DMS 273 (cell line): ENCODE results near the gene VGLL4.

Experiments
- DNase-seq: peaks from one replicate; lab custom pipeline; 2025; ENCODE audit not compliant: unreplicated experiment; lab: John Stamatoyannopoulos, UW

VGLL4 gene

DNA sequence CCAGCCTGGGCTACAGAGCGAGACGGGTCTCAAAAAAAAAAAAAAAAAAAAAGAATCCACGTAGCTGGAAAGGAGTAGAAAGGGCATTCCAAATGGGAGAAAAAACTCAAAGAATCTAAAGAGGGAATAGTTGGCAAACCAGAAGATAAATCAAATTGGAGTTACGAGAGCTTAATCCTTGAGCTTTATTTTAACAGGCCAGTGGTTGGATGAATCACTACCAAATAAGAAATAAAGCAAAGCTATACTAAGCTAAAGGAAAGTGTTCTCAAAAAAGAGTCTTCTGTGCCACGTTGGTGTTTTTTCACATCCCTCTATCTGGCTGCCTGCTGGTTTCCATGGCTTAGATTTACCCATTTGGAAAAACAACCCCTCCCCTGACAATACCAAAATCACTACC is 14.0 kb downstream of the VGLL4 start:
- no peak for DNase-seq

DNA sequence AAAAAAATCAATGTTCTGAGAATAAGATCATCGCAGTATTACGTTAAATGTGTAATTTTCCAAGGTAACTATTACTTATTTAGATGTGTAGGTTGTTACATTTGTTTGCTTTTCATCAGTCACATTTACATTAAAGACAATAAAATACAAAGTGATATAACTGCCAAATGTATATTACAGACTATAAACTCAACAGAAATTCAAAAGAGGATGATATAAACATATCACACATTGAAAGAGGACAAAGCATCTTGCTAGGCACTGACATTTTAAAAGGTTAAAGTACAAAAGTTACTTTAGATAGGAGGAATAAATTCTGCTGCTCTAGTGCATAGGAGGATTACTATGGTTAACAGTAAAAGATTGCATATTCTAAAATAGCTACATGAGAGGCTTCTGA is 16.1 kb downstream of the VGLL4 start:
- no peak for DNase-seq

DNA sequence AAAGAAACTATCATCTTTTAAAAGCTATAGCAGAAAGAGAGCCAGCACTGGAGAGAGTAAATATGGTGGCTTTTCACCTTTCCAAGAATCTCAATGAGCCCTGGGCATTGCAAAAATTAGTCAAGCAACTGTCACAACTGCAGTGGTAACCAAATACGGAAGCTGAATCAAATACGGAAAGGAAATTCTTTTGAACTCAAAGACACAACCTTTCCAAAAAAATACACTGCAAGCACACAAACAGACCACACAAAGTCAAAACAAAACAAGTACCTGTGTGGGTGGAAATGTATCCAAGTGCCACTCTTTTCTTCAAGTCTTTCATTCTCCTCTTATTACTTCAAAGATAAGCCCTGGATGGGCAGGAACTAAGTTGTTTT is 17.6 kb downstream of the VGLL4 start:
- DNase-seq: no peak

DNA sequence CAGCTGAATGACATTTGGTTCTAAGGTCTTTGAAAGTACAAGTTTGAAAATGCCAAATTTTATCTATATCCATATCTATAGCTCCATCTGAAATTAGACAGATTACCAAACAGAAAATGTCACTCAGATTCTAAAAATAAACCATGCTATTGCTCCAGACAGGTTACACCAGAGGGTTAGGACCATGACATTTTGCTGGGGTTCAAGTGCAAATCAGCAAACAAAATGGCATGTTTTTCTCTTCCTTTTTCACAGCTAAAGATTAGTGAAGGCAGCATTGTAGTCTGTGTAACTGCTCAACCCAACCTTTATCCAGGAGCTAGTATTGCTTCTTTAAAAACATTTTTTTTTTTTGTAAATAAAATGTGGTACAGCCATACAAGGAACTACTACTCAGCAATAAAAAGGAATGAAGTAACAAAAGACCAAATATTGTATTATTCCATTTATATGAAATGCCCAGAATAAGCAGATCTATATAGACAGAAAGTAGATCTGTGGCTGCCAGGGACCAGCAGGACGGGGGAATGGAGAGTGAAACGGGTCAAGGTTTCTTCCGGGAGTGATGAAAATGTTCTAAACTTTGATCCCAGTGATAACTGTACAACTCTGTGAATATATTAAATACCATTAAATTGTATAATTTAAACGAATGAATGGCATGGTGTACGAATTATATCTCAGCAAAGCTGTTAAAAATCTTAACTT is 18.2 kb downstream of the VGLL4 start:
- DNase-seq: no peak

DNA sequence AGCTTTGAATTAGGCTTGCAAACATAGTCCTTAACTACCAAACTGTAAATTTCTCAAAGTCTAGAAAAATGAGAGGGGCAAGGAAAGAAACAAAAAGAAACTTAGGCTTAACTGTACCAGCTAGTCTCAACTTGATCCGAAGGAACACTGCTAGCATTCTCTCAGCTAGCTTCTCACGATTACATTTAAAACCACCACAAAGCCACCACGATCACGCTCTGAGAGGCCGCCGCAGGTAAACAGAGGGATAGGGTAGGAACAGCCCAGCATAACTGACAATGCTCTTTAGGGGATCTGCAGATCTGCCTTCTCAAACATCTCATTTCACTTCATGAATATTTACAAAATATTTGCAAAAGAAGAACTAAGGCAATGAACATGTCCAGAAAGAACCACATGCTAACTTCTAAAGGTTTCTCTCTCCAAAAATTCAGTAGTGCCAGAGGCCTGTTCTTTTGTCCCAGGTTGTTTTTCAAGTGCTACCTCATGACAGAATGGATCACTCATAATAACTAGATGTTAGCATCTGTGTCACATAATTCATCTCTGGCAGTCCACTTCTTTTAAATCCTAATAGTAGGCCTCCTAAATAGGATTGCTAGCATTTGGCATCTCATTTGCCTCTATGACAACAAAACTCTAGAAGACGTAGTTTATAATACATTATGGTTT is 18.9 kb downstream of the VGLL4 start:
- no peak for DNase-seq

DNA sequence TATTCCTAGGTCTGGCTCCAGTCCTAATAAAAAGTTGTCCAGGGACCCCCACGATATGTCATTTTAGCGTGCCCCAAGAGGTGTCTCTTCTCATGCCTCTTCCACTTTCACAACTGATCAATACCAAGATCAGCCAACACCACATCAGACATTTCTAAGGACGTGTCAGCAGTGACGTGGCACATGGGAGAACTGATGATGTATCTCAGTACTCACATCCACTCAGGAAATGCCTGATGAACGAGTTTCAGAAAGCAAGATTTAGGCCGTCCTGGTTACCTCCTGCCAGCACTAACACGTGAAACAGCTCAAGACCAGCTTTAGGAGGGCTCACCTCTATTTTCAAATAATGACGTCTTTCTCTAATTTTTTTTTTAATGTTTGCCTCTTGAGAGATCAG is 19.6 kb downstream of the VGLL4 start:
- DNase-seq: no peak

DNA sequence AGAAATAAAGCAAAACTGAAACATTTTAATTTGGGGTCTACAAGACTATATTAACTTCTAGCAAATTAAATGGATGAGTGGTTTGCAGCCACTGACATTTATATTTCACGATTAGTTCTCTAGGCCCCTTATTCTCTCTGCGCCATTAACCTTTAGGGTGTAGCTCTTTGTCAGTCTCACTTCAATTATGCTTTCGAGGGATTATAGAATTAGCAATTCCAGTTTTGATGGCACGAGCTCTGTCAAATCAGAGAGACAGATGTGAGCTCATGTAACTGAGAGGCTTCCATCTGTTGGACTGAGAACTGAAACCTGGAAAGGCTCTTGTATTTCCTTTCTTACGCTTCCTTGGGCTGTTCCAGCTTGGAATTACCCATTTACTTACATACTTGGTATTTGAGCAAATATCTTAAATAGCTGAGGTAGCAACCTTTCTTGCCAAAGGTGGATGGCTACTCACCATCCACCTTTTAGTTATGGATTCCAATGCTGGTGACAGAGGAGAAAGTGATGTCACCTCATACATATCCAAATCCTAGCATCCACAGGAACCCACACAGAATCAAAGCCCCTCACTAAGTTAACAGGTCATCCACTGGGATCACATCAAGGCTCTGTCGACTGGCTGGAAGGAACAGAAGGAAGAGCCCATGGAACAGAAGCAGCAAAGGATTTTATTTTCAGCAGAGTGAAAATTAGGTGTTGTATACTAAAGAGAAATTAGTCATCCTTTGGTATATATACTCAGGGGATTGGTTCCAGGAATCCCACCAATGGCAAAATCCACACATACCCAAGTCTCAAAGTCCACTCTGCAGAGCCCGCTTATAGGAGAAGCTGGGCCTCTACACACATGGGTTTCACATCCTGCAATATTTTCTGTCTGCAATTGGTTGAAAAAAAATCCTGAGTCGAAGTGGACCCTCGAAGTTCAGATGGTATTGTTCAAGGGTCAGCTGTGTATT is 20.8 kb downstream of the VGLL4 start:
- DNase-seq: peak; percentile 75

DNA sequence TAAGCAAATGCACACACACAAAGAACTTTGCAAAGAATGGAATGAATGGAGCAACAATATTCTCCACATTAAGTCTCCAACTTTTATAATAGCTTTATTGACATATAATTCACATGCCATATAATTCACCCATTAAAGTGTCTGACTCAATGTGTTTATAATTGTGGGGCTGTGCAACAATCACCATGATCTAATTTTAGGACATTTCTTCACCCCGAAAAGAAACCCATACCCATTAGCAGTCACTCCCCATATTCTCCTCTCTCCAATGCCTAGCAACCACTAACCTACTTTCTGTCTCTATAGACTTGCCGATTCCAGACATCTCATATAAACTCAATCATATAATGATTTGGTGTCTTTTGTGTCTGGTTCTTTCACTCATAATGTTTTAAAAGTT is 22.6 kb downstream of the VGLL4 start:
- DNase-seq: no peak

DNA sequence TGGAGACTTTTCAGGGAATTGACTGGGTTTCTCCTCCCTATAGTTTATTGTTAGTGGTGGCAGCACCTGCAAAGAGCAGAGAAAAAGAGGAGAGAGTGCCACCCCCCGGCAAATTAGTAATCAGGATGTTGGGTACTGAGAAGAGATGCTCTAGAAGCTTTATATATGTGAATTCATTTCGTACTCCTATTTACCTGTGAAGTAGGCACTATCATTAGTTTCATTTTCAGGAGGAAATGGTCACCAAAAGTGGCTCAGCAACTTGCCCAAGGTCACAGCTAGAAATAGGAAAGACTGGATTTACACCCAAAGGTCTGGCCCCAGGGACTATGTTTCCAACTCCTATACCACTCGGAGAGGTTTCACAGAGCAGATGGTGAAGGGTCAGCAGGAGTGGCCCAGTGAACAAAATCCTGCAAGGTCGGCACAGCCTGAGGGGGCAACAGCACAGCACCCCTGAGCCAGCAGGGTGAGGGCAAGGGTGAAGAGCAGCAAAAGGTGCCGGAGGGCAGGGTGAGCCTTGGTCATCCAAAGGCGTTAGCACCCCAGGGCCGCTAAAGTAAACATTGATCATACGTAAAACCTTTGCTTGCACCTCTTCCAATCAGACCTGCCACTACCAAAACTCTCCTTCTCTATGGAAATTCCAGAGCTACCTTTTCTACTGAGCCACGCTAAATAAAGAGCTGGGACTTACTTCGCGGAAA is 23.6 kb downstream of the VGLL4 start:
- no peak for DNase-seq

DNA sequence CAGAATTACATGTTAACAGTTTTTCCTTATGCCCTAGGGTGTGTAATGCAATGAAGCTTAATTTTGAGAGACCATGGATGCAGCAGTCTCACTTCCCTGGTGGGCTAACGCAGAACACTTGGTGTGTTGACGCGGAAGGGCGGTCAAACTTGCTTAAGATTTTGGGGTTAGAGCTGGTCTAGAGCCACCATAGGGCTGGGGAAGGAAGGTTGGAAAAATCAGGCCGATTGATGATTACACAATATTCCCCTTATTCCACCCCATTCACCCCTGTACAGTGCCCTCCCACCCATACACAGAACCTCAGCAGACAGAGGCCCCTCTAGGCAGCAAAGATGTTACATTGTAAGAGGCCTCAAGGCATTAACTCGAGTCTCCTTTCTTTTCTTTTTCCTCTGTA is 24.3 kb downstream of the VGLL4 start:
- DNase-seq: no peak

DNA sequence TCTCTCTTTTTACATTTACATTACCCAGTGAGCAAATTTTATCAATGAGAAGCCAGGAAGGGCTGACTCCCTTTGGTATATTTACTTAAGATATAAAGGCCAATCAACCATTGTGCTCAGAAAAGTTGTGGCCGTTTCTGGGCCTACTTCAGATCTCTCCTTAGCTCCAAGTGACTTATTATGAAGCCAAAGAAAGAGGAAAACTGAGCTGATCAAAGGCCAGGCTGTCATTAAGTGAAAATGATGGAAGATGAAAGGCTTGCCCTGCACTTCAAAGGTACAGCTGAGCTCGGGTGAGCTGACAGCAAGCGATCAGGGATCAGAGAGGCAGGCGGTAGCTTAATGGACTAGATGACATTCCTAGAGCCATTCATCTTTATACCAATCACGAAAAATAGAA is 24.8 kb downstream of the VGLL4 start:
- DNase-seq: no peak

DNA sequence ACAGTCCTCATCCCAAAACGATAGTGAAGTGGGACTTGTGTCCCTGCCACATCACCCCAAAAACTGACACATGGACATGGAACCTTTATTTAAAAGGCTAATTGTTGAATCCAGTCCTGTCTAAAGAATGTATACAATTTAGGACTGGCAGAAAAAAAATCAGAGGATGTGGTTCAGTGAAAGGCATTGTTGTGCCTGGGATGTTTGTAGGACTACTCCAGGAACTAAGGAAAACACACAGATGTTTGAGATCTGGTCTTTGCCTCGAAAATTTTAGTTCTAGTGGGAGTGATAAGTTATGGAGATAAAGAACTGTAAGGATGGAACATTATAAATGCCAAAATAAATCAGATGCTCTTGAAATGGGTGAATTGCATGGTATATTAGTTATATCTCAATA is 27.2 kb downstream of the VGLL4 start:
- DNase-seq: no peak

DNA sequence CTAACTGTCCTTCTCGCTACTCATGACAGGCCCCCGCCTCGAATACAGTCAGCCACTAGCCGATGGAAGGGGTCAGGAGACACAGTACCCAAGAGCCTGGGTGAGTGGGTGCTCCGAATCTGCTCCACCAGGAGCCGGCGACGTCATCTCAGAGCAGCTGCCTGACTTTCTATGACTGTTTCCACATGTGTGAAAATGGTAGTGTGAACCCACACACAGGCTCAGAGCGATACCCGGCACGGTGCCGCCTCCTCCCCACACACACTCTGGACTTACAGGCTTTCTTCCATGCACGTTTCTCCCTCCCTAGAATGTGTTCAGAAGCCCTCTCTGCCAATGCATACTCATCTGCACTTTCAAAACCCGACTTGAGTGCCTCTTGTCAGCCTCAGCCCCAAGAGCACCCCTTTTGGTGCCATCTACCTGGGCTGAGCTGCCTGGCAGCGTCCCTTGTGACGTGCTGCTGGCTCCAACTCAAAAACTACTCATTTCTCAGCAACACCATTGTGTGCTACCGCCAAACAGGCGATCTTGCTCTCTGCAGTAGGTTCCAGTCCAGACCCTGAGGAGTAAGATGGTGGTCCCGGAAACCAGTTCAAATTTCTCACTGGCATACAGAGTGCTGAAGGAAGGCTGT is 29.7 kb downstream of the VGLL4 start:
- DNase-seq: no peak

DNA sequence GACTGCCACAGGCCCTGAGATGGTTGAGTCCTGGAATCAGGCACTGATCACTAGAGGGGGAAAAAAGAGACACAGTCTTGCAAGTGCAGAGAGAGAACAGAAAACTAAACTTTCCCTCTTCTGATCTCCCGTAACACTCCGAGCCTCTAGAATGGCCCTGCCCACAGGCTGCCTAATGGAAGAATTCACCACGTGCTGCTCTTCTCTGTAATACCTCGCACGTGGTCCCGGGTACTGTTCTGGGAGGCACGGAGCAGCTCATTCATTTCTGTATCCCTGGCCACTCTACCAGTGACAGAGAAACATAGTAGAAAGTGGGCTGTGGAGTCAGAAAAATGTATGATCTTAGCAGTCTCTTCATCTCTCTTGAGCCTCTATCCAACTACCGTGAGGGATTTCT is 30.4 kb downstream of the VGLL4 start:
- DNase-seq: no peak

DNA sequence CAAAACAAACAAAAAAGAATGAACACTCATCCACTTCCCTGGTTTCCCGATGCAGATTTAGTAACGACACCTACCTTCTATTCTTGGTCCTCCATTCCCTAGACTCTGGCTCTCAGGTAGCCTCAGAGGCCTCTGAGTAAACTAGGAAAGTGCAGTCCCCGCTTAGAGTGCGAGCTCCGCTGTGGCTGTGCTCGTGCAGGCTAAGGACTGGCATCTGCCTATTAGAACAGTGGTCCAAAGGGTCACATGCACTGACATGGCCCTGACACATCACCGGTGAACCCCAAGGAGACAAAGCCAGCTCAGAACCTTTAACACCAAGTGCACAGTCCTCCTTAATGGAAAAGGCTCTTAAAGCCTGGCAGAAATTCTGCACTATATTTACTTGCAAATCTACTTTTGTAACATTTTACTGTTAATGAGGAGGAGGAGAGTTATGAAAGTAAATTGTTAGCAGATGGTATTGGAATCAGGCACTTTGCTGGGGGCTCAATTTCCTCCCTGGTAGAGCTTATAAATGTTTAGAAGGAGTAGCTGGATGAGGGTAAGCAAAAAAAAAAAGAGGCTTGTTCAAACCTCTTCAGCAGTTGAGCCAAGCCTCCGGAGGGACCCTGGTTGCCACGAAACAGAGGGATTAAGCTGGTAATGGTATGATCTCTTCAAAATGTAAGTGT is 31.1 kb downstream of the VGLL4 start:
- no peak for DNase-seq

DNA sequence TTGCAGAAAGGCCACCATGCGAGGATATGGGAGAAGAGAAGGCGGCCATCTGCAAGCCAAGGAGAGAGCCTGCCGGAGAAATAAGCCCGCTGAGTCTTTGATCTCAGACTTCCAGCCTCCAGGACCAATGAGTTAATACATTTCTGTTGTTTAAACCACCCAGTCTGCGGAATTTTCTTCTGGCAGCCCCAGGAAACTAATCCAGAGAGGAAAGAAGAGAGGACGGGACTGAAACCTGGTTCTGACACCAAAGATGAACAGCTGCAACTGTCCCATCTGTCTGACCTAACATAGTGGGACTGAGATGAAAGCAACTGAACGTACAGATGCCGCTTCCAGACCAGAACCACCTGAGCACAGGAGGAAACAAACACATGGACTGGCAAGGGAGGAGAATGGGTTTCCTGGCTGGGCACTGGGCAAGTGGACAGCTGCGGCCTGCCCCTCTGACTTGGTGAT is 32.3 kb downstream of the VGLL4 start:
- DNase-seq: no peak

DNA sequence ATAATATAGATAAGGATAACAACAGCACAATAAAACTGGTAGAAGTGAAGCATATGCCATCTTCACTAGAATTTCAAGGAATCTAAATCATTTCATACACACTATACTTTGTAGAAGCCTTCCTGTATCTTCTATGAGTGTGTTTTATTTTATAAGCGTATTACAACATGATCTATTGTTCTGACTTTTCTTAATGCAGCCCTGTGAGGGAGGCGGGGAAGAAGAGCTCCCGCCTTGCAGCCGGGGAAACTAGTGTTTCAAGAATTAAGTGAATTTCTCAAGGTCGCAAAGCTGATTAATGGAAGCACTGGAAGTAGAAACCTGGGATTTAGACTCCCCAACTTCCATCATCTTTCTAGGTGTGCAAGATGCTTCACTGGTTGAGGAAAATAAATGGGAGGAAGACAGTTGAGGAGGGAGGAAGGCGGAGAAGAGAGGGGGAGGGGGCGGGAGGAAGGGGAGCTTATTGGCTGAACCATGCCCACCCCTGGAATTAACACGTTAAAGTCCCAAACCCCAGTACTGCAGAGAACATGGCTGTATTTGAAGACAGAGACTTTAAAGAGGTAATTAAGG is 32.9 kb downstream of the VGLL4 start:
- DNase-seq: no peak

DNA sequence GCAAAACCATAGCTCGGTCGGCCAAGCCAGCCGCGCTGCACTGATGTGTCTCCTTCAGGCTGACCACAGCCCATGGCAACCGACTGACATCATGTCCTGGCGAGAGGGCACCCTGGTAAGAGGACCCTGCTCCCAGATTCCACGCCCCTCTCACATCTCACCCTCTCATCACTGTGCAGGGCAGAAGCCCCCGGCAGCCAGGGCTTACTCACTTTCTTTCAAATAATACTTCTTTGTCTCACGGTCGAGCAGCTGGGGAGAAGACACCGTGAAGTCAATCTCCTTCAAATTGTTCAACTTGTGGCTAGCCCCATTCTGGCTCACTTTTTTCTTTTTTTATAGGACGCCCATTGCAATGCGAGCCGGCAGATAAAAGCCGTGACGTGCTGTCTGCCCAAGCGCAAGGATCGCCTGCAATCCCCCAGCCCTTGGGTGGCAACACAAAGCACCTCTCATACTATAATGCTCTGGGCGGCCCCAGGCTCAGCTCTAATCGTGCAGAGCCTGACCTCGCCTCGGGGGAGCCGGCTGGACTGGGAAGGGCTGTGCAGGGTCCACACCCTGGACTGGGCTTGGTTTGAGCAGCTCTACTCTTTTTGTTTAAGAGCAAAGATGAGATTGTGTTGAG is 33.6 kb downstream of the VGLL4 start:
- no peak for DNase-seq

DNA sequence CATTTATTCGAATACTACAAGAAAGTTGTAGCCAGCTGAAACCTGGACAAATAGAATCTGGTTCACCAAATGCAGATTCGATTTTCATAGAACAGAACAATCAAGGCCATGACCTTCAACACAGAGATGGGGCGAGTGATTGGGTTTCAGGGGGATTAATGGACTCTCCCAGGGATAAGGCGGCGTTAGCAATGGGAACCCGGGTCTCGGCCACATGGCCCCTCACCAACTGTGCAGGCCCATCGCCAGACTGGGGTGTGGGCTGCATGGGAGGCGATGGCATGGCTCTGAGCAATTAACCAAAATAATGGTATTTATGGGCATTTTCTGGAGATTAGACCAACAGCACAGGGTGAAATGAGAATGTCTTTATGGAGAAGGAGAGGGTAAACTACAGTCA is 34.2 kb downstream of the VGLL4 start:
- no peak for DNase-seq
